NCI-H226 (cell line): ENCODE measurements around the gene RASSF4.
"Not testable (repeated sequence)": the region's sequence is repeated elsewhere in the genome, so short reads cannot be mapped to it uniquely, and the experiment has no call there.

Source experiments
- DNase-seq: peaks from one replicate; pipeline ENCODE4 v3.0.0-alpha.2; 2015

RASSF4 gene

DNA sequence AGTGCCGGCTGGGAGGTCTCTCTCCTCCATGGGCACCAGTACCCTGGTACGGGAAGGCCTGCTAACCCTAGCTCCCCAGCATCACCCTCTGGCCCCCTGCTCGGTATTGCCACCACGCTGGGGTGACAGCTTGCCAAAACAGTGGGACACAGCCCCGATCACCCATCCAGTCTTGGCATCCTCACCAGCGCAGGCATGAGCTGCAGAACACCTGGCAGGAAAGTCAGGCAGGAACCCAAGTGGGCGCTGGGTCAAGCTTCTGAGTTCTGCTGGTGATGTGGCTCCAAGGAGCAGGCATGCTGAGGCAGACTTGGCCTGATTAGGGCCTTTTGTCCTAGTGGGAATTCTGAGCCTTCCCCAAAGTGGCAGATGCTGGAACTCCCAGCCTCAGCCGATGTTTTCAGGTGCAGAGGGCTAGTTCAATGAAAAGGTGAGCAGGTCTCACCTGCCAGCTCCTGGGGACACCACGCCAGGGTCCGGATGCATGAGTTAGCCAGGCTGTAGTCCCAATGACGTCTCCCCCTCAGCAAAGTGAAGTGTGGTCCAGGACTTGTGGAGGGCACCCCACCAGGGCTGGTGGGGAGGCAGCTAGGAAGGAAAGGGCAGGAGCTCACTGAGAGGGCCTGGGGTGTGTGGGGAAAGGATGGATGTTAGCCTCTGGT lies 32.6 kb downstream of the RASSF4 start:
- DNase-seq: no peak

DNA sequence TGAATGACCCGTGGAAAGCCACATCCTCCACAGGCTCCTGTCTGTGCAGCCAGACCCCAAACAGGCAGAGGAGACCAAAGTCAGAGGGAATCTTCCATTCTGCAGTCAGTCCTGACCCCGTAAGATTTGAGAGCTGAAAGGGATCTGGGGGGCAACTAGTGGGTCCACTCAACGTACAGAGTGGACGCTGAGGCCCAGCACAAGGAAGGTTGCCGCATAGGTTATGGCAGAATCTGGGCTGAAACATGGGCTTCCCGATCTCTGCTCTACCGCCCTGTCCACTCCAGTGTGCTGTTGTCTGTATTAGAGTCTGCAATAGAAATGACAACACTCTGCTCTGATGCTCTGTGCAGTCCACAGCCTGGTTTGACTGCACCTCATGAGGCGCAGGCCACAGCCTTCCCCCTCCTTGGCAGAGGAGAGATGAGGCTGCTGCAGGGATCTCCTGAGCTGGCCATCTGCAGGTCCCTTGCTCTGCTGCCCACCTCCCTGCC lies 33.2 kb downstream of the RASSF4 start:
- no peak for DNase-seq

DNA sequence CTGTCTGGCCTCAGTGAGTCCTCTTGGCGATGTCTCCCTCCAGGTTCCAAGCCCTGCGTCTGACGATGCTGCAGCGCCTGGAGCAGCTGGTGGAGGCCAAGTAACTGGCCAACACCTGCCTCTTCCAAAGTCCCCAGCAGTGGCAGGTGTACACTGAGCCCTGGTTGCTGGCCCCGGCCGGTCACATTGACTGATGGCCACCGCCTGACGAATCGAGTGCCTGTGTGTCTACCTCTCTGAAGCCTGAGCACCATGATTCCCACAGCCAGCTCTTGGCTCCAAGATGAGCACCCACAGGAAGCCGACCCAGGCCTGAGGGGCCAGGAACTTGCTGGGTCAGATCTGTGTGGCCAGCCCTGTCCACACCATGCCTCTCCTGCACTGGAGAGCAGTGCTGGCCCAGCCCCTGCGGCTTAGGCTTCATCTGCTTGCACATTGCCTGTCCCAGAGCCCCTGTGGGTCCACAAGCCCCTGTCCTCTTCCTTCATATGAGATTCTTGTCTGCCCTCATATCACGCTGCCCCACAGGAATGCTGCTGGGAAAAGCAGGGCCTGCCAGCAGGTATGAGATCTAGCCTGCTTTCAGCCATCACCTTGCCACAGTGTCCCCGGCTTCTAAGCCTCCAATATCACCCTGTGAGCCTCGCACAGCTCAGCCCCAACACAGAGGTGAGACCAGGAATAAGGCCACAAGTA lies 33.8 kb downstream of the RASSF4 start:
- no peak for DNase-seq

DNA sequence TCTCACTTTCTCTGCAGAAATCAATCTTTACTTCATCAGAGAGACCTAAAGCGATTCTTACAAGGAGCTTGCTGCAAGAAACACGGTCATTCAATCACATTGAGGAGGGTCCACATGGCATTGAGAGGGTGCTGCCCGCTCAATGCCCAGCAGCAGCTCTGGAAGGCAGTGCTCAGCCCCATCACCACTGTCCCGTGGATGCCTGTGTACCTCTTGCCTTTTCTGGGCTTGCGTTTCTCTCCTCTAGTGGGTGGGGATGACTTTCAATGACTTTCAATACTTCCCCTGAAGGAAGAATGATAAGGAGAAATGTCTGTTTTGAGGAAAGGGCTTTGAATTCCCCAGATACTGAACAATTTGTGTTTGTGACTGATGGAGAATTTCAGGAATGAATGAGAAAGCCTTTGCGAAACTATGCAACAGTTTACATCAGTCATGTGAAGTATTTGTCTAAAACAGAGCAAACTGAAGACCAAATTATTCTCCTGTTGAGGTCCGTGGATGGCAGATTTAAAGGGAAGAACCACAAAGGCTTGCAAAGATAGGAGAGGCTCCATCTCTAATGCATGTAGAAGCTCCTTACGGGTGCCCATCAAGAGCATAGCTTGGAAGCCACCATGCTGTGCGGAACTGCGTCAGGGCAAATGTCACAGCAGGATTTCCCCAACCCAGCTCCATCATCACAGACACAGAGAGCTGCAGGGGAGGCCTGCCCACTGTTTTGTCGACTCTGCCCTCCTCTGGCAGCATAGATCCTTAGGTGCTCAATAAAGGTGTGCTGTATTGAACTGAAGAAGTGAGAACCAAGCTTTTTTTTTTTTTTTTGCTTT lies 34.5 kb downstream of the RASSF4 start:
- DNase-seq: no peak

DNA sequence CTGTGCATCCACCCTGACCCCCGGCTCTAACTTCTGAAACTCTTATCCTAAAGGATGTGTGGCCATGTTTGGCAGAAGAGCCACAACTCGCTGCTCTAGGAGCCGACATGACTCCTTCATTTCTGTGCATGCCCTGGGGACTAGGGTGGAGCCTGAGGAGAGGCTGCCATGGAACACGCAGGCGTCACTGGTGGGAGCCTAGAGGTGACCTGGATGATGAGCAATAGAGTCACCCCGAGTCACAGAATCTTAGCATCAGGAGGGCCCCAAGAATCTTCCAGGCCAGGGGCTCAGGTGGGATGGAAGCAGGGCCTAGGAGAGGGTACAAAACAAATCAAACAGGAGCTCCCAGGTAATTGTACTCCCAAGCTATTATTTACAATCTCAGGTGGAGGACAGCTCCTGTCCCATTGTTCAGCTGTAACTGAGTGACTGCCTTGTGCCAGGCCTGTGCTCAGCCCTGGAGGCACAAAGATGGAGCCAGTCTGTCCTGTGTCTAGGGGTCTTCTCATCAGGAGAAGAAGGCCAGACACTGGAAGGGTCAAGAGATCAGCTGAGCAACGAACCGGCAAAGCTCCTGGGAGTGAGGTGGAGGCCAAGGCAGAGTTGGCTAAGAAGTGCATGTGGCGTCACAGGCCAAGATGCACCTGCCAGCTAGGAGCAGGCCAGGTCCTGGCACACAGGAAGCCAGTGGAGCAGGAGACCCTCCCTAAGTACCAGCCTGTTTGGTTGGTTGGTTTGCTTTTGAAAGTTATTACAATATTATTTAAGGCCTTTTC lies 35.3 kb downstream of the RASSF4 start:
- no peak for DNase-seq

DNA sequence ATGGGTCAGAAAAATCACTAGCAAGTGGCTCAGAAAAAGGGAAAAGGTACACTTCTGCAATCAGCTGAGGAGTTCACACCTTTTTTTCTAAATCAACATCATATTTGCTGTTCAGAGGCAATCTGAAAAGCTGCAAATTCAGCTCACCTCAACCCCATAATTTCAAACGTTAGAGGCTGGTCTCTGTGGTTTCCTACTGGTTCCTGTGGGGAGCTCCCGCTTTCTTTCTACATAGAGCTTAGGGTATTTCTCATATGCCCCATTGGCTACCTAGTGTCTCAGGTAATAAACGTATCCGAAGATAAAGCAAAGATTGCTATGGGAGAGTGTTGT lies 35.9 kb downstream of the RASSF4 start:
- no peak for DNase-seq

DNA sequence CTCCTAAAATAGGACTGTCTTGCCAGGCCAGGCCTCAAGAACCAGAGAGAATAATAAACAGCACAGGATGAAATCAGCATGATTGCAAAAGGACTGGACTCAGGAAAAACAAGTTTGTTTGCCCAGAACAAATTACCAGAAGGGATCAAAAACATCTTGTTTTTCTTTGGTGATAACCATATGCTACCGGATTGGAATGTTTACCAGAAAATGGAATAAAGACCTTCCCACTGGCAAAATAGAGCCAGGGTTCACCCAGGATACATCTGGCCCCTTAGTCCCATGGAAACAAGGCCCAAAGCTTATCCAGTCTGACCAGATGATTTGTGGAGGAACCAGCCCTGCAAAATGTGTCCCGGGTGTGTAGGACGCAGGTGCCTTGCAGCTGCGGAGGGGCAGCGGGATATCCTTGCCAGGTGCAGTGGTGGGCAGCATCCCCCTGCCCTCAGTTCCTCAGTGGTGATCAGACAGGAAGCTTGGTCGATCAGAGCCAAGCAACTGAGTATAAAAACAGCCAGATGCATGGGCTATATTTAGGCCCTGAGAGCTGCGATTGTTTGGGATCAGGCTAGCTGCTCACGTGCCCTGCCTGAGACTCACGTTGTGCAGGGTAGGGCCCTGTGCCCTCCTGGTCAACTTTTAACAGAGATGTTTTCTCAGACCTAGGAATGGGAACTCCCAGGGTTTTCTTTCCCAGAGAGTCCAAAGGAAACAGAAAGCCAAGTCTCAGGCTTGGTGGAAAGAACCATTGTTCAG lies 36.5 kb downstream of the RASSF4 start:
- no peak for DNase-seq

DNA sequence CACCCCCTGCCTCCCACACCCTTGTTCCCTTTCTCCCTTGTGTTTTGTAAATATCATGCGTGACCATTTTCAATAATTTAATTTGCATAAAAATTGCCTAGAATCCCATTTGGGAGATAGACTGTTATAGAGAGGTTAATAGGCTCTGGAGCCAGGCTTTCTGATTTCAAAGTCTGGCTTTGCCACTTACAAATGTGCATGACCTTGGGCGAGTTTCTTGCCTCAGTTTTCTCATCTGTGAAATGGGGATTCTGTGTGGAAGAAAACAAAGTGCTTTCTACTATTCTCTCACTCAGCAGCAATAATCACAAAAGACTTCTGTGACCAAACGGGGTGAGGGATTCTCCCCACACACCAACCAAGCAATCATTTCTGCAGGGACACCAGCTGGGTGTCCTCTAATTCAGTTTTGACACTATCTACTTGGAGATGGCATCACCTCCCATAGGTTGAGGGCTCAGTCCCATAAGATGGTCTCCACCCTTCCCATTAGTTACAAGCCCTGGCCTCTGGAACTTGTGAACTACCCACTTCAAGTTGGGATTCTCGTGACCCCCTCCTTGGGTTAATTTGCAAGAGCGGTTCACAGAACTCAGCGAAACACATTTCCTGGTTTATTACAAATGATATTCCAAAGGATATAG lies 37.6 kb downstream of the RASSF4 start:
- DNase-seq: no peak

DNA sequence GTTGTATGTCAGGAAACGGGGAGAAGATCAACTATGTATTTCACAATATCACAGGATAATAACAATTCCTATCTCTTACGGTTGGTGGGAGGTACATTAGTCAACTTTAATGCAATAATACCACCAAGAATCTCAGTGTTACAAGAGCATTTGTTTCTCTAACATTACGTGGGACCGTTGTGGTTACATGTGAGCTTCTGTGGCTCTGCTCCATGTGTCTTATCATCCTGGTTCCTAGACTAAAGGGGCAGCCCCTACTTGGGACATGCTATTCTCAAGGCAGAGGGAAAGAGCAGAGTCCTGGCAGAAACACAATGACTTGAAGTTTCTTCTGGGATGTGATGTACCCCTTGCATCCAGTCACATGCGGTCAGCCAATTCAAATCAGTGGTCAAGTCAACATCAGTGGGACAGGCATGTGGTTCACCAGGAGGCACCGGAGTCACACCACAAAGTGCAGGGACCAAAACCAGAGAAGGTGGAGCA lies 38.6 kb downstream of the RASSF4 start:
- DNase-seq: no peak

DNA sequence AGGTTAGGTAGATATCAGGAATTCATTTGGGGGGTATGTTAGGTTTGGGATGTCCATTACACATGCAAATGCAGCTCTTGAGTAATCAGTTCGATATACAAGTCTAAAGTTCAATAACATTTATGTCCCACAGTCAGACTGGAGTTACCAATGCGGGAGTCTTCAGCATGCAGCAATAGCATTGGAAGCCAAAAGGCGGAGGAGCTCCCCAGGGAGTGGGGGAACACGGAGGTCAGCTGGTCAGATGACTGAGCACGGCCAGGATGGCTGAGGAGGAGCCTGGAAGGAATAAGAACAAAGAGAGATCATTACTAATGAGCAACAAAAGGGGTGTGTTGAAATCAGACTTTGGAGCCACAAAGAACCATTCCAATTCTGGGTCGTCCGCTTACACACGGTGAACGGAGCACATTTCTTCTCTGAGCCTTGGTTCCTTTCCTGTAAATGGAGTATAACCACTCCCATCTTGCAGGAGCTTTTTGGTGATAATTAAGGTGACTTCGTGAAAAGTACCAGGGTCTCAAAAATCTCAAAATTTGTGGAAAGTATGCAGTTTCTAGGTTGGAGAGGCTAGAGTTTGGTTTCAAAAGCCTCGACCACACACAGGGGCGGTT lies 40.6 kb downstream of the RASSF4 start:
- no peak for DNase-seq

DNA sequence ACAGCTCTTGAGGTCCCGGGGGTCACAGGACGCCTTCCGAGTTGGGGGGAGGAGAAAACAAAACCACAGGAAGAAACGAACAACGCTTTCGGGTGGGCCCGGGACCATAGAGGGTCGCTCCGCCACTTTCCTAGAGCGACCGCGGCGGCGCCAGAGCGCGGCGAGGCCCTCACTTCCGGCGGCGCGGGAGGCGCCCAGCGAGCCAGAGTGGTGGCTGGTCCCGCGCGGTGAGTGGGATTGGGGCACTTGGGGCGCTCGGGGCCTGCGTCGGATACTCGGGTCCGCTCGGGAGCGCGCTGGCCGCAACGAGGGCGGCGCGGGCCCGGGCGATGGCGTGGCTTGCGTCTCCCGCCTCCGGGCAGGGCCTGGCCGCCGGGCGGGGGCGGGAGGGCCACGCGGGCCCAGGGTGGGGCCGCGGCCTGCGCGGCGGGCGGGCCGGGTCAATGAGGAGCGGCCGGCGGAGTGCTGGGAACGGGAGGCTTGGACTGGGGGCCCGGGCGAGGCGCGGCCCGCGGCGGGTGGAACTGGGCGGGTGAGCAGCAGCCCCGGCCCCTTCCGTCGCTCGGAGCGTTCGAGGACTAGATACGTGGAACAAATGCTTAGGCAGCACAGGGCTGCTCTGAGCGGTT lies 41.3 kb downstream of the RASSF4 start, which contains the start of gene ZNF22:
Gene ZNF22 (plus strand): TSS at position 172 of the 629 bp plus-strand sequence. CDS start 2,446 bp downstream, outside the sequence.
- DNase-seq: peak; percentile 48

DNA sequence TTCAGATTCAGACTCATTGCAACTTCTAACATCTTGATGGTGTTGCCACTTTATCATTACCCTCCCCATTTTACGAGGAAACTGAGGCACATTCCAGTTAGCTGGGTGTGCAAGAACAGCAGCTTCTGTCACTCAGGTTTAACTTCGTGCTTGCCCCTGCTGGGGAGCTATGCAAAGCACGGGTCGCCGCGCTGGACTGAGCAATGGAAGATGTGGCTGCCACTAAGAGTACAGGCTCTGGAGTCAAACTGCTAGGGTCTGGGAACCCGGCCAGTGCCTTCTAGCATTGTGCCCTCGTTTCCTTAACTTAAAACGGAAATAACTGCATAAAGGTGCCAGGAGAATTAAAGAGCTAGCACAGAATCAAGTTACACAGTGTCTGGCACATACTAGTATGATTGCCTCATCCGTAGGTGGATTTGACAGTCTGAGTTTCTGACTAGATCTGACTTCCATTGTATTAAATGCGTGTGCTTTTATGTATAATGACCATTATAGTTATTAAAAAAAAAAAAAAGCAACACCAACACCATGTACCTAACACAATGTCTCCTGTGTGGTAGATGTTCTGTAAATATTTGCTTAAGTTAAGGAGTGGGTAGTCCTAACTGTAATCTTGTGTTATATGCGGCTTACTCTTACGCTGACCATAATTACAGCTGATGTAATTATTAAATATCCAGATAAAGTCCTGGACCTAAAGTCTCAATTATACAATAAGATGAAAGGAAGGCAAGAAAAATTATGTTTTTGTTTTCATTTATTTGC lies 42.0 kb downstream of the RASSF4 start:
- peak; percentile 45 for DNase-seq

DNA sequence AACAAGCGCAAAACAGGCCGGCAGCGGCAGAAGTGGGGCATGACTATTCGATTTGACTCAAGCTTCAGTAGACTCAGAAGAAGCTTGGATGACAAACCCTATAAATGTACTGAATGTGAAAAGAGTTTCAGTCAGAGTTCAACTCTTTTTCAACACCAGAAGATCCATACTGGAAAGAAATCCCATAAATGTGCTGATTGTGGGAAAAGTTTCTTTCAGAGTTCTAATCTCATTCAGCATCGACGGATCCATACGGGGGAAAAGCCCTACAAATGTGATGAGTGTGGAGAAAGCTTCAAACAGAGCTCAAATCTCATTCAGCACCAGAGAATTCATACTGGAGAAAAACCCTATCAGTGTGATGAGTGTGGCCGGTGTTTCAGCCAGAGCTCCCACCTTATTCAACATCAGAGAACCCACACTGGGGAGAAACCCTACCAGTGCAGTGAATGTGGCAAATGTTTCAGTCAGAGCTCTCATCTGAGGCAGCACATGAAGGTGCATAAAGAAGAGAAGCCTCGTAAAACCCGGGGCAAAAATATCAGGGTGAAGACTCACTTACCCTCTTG lies 43.9 kb downstream of the RASSF4 start:
- DNase-seq: no peak

DNA sequence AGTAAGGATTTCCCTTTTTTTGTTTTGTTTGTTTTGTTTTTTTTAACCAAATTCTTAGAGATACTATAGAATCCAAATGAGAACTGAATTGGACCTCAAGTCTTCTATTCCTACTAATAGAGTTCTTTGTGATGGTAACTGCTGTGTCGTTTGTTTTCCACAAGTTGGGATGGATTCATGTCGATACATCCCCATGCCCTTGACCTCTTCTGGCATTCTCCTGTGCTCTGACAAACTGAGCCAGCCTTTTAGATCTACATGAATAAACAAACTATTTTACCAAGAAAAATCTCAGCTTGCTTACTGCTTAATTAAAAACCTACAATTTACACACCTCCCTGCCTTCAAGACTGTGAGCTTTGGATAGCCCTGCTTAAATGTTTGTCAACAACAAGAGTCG lies 45.1 kb downstream of the RASSF4 start:
- no peak for DNase-seq

DNA sequence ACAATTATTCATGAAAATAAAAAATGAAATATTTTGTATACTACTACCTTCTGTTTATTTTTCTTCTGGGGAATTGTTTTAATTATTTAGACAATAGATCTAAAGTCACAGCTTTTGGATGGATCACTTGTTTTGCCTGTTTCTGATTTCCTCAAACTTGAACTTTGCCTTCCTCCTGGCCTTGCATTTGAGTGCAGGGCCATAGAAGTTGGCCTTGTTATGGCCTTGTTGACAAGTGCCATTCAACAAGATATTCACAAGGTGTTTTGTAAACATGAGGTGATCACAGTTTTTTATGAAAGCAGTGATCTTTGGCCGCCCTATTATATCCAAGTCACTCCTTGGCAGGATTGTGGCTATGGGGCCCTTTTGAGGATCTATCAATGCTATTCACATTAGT lies 45.7 kb downstream of the RASSF4 start:
- DNase-seq: no peak

DNA sequence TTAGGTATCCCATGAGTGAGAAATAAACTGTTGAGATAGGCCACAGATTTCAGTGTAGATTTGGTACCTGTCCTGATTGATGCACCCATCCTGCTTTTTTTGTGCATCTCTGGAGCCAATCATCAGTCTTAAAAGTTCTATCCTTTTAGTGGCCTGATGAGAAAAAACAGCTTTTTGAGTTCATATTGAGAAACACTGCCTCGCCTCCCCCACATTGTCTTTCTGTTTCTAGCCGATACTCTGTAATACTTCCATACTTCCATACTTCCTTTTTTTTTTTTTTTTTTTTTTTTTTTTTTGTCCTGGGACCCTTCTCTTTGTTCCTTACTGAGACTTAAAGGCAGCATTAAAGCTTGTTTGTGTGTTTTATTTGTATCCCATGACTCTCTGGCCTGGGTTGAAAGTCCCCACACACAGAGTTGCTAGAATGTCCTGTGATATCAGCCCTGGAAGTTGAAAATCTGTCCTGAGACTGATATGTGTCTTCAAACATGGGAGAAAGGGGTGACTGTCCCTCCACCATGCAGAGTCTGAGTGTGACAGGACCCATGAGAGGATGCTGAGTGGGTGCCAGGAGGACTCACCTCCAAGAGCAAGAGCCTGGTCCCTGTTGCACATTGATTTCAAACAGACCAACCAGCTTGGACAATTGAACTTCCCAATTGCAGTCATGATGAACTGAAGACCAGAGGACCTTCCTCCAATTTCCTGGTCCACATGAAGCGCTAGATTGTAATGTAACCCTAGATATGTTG lies 46.9 kb downstream of the RASSF4 start:
- no peak for DNase-seq

DNA sequence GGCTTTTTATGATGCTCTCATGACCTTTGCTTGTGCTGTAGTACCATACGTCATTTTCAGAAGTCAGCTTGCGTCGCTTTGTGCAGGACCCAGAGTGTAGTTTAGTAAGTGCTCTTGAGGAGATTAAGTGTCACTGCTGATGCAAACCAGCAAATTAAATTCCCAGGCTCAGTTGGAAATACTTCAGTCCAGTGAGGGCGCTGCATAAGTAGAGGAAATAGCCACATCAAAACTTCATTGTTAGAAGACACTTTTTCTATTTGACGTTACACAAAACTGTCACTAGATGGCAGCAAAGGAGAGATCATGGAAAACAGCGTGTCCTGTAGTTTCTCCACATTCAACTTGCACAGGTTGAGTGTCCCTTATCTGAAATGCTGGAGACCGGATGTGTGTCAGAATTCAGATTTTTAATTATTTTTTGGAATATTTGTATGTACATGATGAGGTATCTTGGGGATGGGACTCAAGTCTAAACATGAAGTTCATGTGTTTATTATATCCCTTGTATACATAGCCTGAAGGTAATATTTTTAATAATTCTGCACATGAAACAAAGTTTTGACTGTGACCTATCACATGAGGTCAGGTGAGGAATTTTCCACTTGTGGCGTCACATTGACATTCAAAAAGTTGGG lies 49.0 kb downstream of the RASSF4 start:
- DNase-seq: peak; percentile 64

DNA sequence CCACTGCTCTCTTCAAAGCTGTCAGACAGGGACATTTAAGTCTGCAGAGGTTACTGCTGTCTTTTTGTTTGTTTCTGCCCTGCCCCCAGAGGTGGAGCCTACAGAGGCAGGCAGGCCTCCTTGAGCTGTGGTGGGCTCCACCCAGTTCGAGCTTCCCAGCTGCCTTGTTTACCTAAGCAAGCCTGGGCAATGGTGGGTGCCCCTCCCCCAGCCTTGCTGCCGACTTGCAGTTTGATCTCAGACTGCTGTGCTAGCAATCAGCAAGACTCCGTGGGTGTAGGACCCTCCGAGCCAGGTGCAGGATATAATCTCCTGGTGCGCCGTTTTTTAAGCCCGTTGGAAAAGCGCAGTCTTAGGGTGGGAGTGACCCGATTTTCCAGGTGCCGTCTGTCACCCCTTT lies 55.0 kb downstream of the RASSF4 start:
- not testable (repeated sequence) for DNase-seq
